Subcutaneous adipose tissue (tissue), 4 donors: ENCODE results near the gene MSI1. TPM values are rescaled to one million over a fixed set of nuclear protein-coding genes. Genes with fewer than 3 reads are reported as not detected.

Experiments
- total RNA-seq, 4 donors: library from RNA; depleted of rRNA; stranded (reverse); fragments of >200 nt; gene quantifications; one replicate each; pipeline ENCODE4 v1.1.0, GENCODE V29; 2016
- TF ChIP-seq, protein P1 (sequence below): fragments of 450-650 bp; IDR thresholded peaks from one replicate; pipeline ENCODE4 v1.5.1; 2016; ENCODE audit warnings: low read depth, mild to moderate bottlenecking, control low read depth, antibody characterized with exemption, moderate library complexity

The MSI1 gene
- total RNA-seq, 4 donors from 2014 or later = not detected

- TF ChIP-seq, protein P1, sequence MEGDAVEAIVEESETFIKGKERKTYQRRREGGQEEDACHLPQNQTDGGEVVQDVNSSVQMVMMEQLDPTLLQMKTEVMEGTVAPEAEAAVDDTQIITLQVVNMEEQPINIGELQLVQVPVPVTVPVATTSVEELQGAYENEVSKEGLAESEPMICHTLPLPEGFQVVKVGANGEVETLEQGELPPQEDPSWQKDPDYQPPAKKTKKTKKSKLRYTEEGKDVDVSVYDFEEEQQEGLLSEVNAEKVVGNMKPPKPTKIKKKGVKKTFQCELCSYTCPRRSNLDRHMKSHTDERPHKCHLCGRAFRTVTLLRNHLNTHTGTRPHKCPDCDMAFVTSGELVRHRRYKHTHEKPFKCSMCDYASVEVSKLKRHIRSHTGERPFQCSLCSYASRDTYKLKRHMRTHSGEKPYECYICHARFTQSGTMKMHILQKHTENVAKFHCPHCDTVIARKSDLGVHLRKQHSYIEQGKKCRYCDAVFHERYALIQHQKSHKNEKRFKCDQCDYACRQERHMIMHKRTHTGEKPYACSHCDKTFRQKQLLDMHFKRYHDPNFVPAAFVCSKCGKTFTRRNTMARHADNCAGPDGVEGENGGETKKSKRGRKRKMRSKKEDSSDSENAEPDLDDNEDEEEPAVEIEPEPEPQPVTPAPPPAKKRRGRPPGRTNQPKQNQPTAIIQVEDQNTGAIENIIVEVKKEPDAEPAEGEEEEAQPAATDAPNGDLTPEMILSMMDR = no peak
Measured at GRCh38 chr12:120362516-120363273, 6.3 kb downstream of the MSI1 start.

GRCh38 chr12:120361506-120362208 lies 7.3 kb downstream of the MSI1 start:
- TF ChIP-seq, protein P1 = no peak

DNA sequence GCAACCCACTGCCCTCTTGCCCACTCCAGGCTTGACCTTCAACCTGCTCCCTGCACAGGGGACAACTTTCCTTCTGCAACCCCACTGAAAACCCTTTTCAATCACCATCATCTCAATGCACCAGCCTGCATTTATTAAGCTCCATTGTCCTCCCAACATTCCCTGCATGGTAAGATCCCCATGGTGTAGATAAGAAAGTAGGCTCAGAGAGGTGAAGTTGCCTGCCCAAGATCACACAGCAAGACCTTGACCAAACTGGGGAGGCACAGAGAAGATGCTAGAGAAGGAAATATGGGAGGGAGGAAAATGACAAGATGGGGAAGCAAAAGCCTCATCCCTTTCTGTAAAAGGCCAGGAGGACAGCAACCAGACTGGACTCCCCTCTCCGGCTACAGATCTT lies 9.8 kb downstream of the MSI1 start:
- TF ChIP-seq, protein P1 = no peak

DNA sequence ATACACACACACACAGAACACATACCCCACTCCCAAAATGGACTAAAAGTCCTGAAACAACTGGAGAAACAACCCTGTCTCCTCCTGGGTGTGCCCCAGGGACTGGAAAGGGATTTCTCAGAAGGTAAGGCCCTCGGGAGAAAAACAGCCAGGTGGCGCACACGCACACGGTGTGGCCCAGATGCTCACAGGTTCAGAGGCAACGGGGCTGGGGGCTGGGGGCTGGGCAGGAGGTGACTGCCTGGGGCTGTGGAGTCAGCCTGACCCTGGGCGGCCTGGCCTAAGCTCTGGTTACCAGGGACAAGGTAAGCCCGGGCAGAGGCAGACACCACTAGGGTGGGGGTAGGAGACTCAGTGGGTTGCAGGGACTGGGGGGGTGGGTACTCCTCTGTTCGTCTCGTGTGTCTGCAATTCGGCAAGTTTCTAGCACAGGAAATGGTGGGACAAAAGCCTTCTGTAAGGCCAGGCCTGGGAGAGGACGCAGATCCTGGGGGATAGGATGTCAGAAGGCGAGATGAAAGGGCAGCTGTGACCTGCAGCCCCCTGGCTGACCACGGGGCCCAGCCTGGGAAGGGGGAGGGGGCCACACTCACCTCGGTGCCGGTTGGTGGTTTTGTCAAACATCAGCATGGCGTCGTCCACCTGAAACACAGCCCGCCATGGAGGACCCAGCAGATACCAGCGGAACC lies 10.4 kb downstream of the MSI1 start:
- TF ChIP-seq, protein P1 = no peak

- TF ChIP-seq, protein P1 = no peak
Measured at GRCh38 chr12:120357104-120357503, 11.9 kb downstream of the MSI1 start.

- TF ChIP-seq, protein P1 = no peak
Measured at GRCh38 chr12:120356567-120357030, 12.4 kb downstream of the MSI1 start.
